ENCODE measurements around the gene RSL1D1.

GRCh38 chr16:11794447-11794846 lies 56.9 kb downstream of the RSL1D1 start:
- TF ChIP-seq POLR2AphosphoS5 (IDR thresholded peaks at IDR 0.05; ENCODE audit: low read depth, low read length) (no peak), REST (IDR thresholded peaks at IDR 0.05; ENCODE audit: insufficient read depth in 1 of 2, low read depth in 2 of 2, low read length in 1 of 2) (no peak), CTCF (IDR thresholded peaks at IDR 0.05) (no peak), TCF7L2 (IDR thresholded peaks at IDR 0.05; ENCODE audit: low read depth, low read length) (no peak), SIN3A (IDR thresholded peaks at IDR 0.05; ENCODE audit: borderline replicate concordance, insufficient read depth, low read depth, low read length) (no peak)
